Measurements from ENCODE around the gene SLC9B1.

The SLC9B1 gene

DNA sequence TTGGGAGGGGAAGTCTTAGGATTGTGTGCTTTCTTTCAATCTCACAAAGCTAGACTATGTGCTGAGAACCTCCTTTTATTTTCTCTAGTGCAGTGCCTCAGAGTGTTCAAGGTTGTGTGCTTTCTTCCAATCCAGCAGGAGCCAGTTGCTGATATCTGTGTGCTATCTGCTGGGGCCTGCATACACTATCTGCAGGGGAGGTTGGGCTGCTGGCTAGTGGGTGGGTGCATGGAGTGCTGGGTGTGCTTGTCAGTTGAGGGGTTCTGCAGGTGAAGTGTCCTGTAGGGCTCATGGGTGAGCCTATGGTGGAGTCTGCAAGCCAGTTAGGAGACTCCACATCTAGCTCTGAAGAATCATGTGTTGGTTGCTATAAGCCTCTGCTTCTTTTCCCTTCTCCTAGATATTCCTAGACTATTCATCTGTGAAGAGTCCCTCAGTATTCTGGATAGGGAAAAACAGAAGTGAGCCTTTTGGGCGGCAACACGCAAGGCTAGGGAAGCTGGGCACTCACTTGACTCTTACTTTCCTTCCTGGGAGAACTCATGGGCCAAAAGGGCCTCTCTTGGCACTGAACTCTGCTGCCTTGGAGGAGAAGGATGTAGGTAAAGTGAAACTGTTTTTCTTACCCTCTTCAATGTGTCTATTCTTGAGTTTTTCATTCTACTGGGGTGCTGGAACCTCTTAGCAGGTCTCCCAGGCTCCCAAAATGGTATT lies 158.7 kb downstream of the SLC9B1 start:
- 88% methylated on average over 2 of the region's 2 CpGs for WGBS (ENCODE audit: insufficient coverage)
- ChIA-PET POLR2A (interaction anchor here (1.2 kb wide), 1 partner anchor 27 kb away, joined by 3 read pairs; no protein-coding TSS in a partner anchor), CTCF (interaction anchor here (1.7 to 3.7 kb wide), 3 partner anchors 9 to 33 kb away, joined by 8 to 12 read pairs (median 10); partner anchors contain the start of gene UBE2D3)
- H3K4me1 ChIP-seq (ENCODE audit: control extremely low read depth in 1 of 4, control insufficient read depth in 4 of 4, insufficient read depth in 4 of 4, low read length in 3 of 4), result peaks cover 0 to 24% (median 14%) of the 10 kb centered on the region in 4 experiments
- H3K27ac ChIP-seq (ENCODE audit: insufficient read depth in 1 of 2, low read depth in 1 of 2, low read length in 2 of 2, poor library complexity in 1 of 2, severe bottlenecking in 2 of 2), result no peak overlapping the region
- H3K27me3 ChIP-seq (replicated peaks in 2 of 5; ENCODE audit: control insufficient read depth in 4 of 5, insufficient read depth in 5 of 5, low read length in 4 of 5), result no peaks in the 10 kb centered on the region
- DNase-seq, result no peak
- peaks cover 3 to 22% (median 7%) of the 10 kb centered on the region in 5 experiments for H3K9me3 ChIP-seq (ENCODE audit: control extremely low read depth in 1 of 5, control insufficient read depth in 4 of 5, insufficient read depth in 2 of 5, low read depth in 1 of 5, low read length in 4 of 5)
- no peak overlapping the region for H3K4me3 ChIP-seq (ENCODE audit: control insufficient read depth in 1 of 7, extremely low read depth in 1 of 7, insufficient read depth in 4 of 7, low read depth in 2 of 7, low read length in 6 of 7)
- H3K36me3 ChIP-seq (ENCODE audit: control insufficient read depth in 4 of 4, insufficient read depth in 4 of 4, low read length in 3 of 4), result peaks cover 0 to 8% (median 7%) of the 10 kb centered on the region in 4 experiments

DNA sequence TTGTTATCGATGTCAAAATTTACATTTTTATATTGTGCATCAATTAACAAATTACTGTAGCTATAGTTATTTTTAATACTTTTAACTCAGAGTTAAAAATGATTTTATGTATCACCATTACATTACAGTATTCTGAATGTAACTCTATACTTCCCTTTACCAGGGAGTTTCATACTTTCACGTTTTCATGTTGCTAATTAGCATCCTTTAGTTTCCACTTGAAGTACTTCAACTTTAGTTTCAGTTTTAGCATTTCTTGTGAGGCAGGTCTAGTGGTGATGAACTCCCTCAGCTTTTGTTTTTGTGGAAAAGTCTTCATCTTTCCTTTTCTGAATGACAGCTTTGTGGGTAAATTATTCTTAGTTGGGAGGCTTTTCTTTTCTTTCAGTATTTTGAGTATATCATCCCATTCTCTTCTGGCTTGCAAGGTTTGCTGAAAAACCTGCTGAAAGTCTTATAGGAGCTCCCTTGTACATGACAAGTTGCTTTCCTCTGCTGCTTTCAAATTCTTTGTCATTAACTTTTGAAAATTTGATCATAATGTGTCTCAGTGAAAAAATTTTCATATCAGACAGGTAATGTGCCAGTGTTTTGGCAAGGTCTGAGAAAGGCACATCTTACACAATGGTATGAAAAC lies 160.6 kb downstream of the SLC9B1 start:
- ChIA-PET POLR2A (interaction anchor here (1.2 kb wide), 2 partner anchors 9 to 25 kb away, joined by 3 read pairs; no protein-coding TSS in a partner anchor), CTCF (interaction anchor here (1.0 to 1.9 kb wide), 4 partner anchors 10 to 29 kb away, joined by 3 to 5 read pairs (median 4); partner anchors contain the start of gene CISD2)
- DNase-seq, result no peak
- Histone ChIP-seq H3K27me3 (replicated peaks in 2 of 5; ENCODE audit: control insufficient read depth in 4 of 5, insufficient read depth in 5 of 5, low read length in 4 of 5) (no peaks in the 10 kb centered on the region), H3K4me1 (ENCODE audit: control extremely low read depth in 1 of 4, control insufficient read depth in 4 of 4, insufficient read depth in 4 of 4, low read length in 3 of 4) (peaks cover 0 to 15% (median 8%) of the 10 kb centered on the region in 4 experiments), H3K9me3 (ENCODE audit: control extremely low read depth in 1 of 5, control insufficient read depth in 4 of 5, insufficient read depth in 2 of 5, low read depth in 1 of 5, low read length in 4 of 5) (peaks cover 3 to 22% (median 7%) of the 10 kb centered on the region in 5 experiments), H3K36me3 (ENCODE audit: control insufficient read depth in 4 of 4, insufficient read depth in 4 of 4, low read length in 3 of 4) (peaks cover 0 to 8% (median 7%) of the 10 kb centered on the region in 4 experiments), H3K4me3 (ENCODE audit: control insufficient read depth in 1 of 7, extremely low read depth in 1 of 7, insufficient read depth in 4 of 7, low read depth in 2 of 7, low read length in 6 of 7) (no peak overlapping the region), H3K27ac (ENCODE audit: insufficient read depth in 1 of 2, low read depth in 1 of 2, low read length in 2 of 2, poor library complexity in 1 of 2, severe bottlenecking in 2 of 2) (no peak overlapping the region)
- WGBS (ENCODE audit: insufficient coverage), result no CpG with 5 or more reads among the region's 2 CpGs

Measured in common myeloid progenitor, CD34-positive (primary cell).